Endometrial microvascular endothelial cells (primary cell): ENCODE measurements around the gene FBN2. TPM values are rescaled to one million over a fixed set of nuclear protein-coding genes. Genes with fewer than 3 reads are reported as not detected.
"Not testable (repeated sequence)": the region's sequence is repeated elsewhere in the genome, so short reads cannot be mapped to it uniquely, and the experiment has no call there.

Experiments used
- in situ Hi-C: cut with HindIII; loops from 2 replicates; pipeline ENCODE4 v1.10.0; 2017; ENCODE audit warnings: low sequenced_read_pairs, low pct_unique_long_range_greater_than_20kb; ENCODE audit errors: inconsistent ontology term
- total RNA-seq: library from RNA; depleted of rRNA; stranded (reverse); fragments of >200 nt; gene quantifications from one replicate; pipeline ENCODE4 v1.2.3, GENCODE V29; 2015; ENCODE audit errors: inconsistent ontology term

Gene FBN2
- total RNA-seq, 1 donor from 2014 or later: 2.6 TPM

GRCh38 chr5:128447224-128447623 is 90.8 kb downstream of the FBN2 start:
- in situ Hi-C loops: not testable (repeated sequence)

GRCh38 chr5:128441941-128442350 is 96.1 kb downstream of the FBN2 start:
- in situ Hi-C loops: no loop called here

GRCh38 chr5:128441165-128441564 is 96.9 kb downstream of the FBN2 start:
- in situ Hi-C loops: no loop called here

- in situ Hi-C loops: no loop called here
Measured at GRCh38 chr5:128436749-128437188, 101.3 kb downstream of the FBN2 start.

- in situ Hi-C loops: no loop called here
Measured at GRCh38 chr5:128435861-128436260, 102.2 kb downstream of the FBN2 start.

GRCh38 chr5:128434993-128435392 is 103.1 kb downstream of the FBN2 start:
- in situ Hi-C loops: no loop called here

GRCh38 chr5:128432913-128433440 is 105.1 kb downstream of the FBN2 start:
- in situ Hi-C loops: no loop called here

GRCh38 chr5:128427921-128428320 is 110.1 kb downstream of the FBN2 start:
- in situ Hi-C loops: no loop called here

- in situ Hi-C loops: no loop called here
Measured at GRCh38 chr5:128426090-128426534, 111.9 kb downstream of the FBN2 start.

- in situ Hi-C loops: no loop called here
Measured at GRCh38 chr5:128424646-128425045, 113.4 kb downstream of the FBN2 start.

GRCh38 chr5:128422612-128423011 is 115.4 kb downstream of the FBN2 start:
- in situ Hi-C loops: no loop called here

- in situ Hi-C loops: no loop called here
Measured at GRCh38 chr5:128414469-128414868, 123.6 kb downstream of the FBN2 start.

- in situ Hi-C loops: no loop called here
Measured at GRCh38 chr5:128413356-128413755, 124.7 kb downstream of the FBN2 start.

- in situ Hi-C loops: no loop called here
Measured at GRCh38 chr5:128412145-128412930, 125.7 kb downstream of the FBN2 start.

GRCh38 chr5:128409166-128409800 is 128.8 kb downstream of the FBN2 start:
- in situ Hi-C loops: no loop called here

GRCh38 chr5:128408622-128409021 is 129.4 kb downstream of the FBN2 start:
- in situ Hi-C loops: no loop called here

GRCh38 chr5:128407944-128408343 is 130.1 kb downstream of the FBN2 start:
- in situ Hi-C loops: no loop called here

GRCh38 chr5:128406803-128407202 is 131.2 kb downstream of the FBN2 start:
- in situ Hi-C loops: no loop called here

GRCh38 chr5:128405159-128405558 is 132.9 kb downstream of the FBN2 start:
- in situ Hi-C loops: no loop called here

- in situ Hi-C loops: no loop called here
Measured at GRCh38 chr5:128403333-128403732, 134.7 kb downstream of the FBN2 start.
